Measurements from ENCODE around the gene GHRH. TPM values are rescaled to one million over a fixed set of nuclear protein-coding genes. Genes with fewer than 3 reads are reported as not detected.
A peak's percentile ranks its signal among the peaks of the same experiment; 100 is the strongest.

GHRH gene
- total RNA-seq, 2 experiments from 2014 or later = not detected

DNA sequence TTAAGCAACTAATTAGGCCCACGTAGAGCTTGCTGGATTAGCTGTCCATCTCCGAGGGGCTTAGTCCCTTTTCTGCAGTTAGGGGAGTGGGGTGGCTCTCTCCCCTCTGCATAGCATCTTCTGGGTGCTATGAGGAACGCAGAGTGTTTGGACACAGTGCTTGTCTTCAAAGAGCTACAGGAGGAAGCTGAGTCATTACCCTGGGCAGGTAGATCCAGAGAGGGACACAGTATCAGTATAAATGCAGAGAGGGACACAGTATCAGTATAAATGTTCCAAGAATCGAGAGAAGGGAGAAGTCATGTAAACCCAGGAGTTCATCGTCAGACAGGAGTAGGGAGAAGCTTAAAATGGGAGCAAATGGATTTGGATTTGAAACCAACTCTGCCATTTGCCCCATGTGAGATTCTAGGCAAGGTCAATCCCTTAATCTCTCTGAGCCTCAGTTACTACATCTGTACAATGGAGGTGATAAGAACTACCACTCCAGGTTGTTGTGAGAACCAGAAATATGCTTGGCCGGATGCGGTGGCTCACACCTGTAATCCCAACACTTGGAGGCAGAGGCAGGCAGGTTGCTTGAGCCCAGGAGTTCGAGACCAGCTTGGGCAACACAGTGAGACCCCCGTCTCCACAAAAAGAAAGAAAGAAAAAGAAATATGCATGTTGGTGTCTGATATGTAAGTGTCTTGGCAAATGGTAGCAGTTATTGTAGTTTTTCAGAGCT, 5.5 kb upstream of the GHRH start:
- ATAC-seq = no peak
- peaks cover 14% of the 10 kb centered on the region for H3K4me1 Mint-ChIP-seq
- H3K36me3 Mint-ChIP-seq = no peaks in the 10 kb centered on the region
- CTCF ChIA-PET = interaction anchor here (0.7 to 3.1 kb wide), 4 partner anchors 13 to 268 kb away, joined by 3 to 15 read pairs (median 3); no protein-coding TSS in a partner anchor
- H3K4me3 Mint-ChIP-seq = no peak overlapping the region
- H3K27me3 Mint-ChIP-seq = peaks cover 4% of the 10 kb centered on the region
- no peak for DNase-seq
- no peaks in the 10 kb centered on the region for H3K9me3 Mint-ChIP-seq (ENCODE audit: low read depth)
- H3K27ac Mint-ChIP-seq = no peak overlapping the region

DNA sequence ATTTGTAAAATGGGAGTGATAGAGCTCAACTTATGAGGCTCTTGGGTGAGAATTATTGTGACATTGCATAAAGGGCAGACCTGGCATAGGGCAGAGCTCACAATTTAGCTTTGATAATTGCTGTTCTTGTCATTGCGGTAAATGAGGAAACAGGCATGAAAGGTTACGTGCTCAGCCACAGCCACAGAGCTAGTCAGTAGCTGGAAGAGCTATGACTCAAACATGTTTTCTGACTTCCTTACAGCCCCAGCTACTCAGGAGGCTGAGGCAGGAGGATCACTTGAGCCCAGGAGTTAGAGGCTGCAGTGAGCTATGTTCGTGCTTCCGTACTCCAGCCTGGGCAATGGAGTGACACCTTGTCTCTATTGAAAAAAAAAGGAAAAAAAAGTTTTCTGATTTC, 3.5 kb upstream of the GHRH start:
- CTCF ChIA-PET = interaction anchor here (1.0 to 3.1 kb wide), 4 partner anchors 12 to 119 kb away, joined by 3 to 15 read pairs (median 4); no protein-coding TSS in a partner anchor
- peak overlapping the region; percentile 28 for H3K27ac Mint-ChIP-seq
- DNase-seq = peak; percentile 68
- H3K4me3 Mint-ChIP-seq = no peak overlapping the region
- peak; percentile 76 for ATAC-seq
- no peaks in the 10 kb centered on the region for H3K36me3 Mint-ChIP-seq
- H3K9me3 Mint-ChIP-seq (ENCODE audit: low read depth) = no peaks in the 10 kb centered on the region
- H3K4me1 Mint-ChIP-seq = peaks cover 14% of the 10 kb centered on the region
- H3K27me3 Mint-ChIP-seq = peaks cover 16% of the 10 kb centered on the region

DNA sequence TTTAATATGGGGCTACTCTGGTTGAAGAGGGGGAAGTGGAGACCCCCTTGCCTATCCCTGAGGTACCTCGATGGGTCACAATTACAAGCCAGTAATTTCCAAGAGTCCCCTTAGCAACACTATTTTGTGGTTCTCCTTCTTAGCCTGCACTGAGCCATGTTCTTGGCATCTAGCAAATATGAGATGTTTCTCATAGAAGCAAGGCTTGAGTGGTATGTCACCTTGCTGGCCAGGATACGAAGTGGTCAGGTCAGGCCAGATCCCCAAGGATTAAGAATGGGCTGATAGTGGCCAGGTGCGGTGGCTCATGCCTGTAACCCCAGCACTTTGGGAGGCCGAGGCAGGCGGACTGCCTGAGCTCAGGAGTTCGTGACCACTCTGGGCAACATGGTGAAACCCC, 2.1 kb upstream of the GHRH start:
- no peaks in the 10 kb centered on the region for H3K36me3 Mint-ChIP-seq
- no peak for ATAC-seq
- no peak overlapping the region for H3K27ac Mint-ChIP-seq
- peaks cover 25% of the 10 kb centered on the region for H3K27me3 Mint-ChIP-seq
- H3K9me3 Mint-ChIP-seq (ENCODE audit: low read depth) = no peaks in the 10 kb centered on the region
- no peak overlapping the region for H3K4me3 Mint-ChIP-seq
- no peak for DNase-seq
- H3K4me1 Mint-ChIP-seq = peaks cover 11% of the 10 kb centered on the region
- CTCF ChIA-PET = no interaction called here

DNA sequence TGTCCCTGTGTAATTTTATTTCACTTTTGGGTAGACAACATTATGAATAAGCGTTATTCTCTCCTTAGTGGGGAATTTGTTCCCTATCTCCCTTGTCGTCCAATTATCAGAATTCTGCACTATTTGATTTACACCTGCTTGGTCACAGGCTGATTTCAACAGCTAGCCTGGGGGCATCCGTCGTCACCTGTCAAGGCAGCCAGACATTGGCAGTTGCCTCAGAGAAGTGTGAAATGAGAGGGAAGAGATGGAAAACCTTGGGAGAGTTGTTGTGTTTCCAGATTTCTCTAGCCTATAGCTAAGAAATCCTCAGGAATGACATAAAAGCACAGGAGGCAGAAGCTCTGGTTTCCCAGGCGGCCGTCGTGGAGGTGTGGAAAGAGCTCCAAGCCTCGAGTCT, 891 bp upstream of the GHRH start:
- H3K9me3 Mint-ChIP-seq (ENCODE audit: low read depth) = no peaks in the 10 kb centered on the region
- CTCF ChIA-PET = no interaction called here
- H3K27ac Mint-ChIP-seq = no peak overlapping the region
- DNase-seq (no peak), ATAC-seq (no peak)
- H3K4me3 Mint-ChIP-seq = no peak overlapping the region
- H3K4me1 Mint-ChIP-seq = peaks cover 11% of the 10 kb centered on the region
- H3K27me3 Mint-ChIP-seq = peaks cover 25% of the 10 kb centered on the region
- no peaks in the 10 kb centered on the region for H3K36me3 Mint-ChIP-seq

- no peak for ATAC-seq
- no peak overlapping the region for H3K4me3 Mint-ChIP-seq
- no peaks in the 10 kb centered on the region for H3K36me3 Mint-ChIP-seq
- H3K27me3 Mint-ChIP-seq = peaks cover 25% of the 10 kb centered on the region
- H3K9me3 Mint-ChIP-seq (ENCODE audit: low read depth) = no peaks in the 10 kb centered on the region
- H3K4me1 Mint-ChIP-seq = peaks cover 5% of the 10 kb centered on the region
- no peak overlapping the region for H3K27ac Mint-ChIP-seq
- CTCF ChIA-PET = no interaction called here
- DNase-seq = no peak
Measured at GRCh38 chr20:37260923-37261322, 691 bp downstream of the GHRH start.

GRCh38 chr20:37259865-37260264, 1.7 kb downstream of the GHRH start:
- H3K27me3 Mint-ChIP-seq = peaks cover 25% of the 10 kb centered on the region
- no peak overlapping the region for H3K27ac Mint-ChIP-seq
- H3K4me1 Mint-ChIP-seq = peaks cover 2% of the 10 kb centered on the region
- no peaks in the 10 kb centered on the region for H3K36me3 Mint-ChIP-seq
- H3K4me3 Mint-ChIP-seq = no peak overlapping the region
- ATAC-seq (no peak), DNase-seq (no peak)
- no peaks in the 10 kb centered on the region for H3K9me3 Mint-ChIP-seq (ENCODE audit: low read depth)
- CTCF ChIA-PET = no interaction called here

GRCh38 chr20:37259031-37259430, 2.6 kb downstream of the GHRH start:
- Mint-ChIP-seq H3K4me3 (no peak overlapping the region), H3K36me3 (no peaks in the 10 kb centered on the region), H3K27me3 (peaks cover 31% of the 10 kb centered on the region), H3K4me1 (no peaks in the 10 kb centered on the region), H3K27ac (no peak overlapping the region), H3K9me3 (ENCODE audit: low read depth) (peaks cover 7% of the 10 kb centered on the region)
- CTCF ChIA-PET = no interaction called here
- ATAC-seq = no peak
- DNase-seq = no peak

DNA sequence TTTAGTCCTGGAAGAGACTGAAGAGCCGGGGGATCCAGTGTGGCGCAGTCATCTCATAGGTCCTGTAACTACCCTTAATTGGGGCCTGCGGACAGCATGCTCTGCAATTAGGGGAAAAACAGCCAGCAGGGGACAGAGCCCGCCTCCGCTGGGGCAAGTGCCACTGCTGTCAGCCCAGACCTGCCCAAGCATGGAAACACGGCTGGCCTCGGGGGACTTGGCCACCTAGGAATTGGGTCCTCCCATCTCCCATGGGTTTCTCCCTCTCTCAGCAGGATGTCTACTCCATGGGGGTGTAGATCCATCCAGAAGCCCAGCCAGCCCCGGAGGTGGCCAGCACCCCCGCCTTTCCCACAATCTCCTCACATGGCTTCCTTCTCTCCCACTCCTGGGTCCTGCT, 3.6 kb downstream of the GHRH start:
- H3K27ac Mint-ChIP-seq = no peak overlapping the region

GRCh38 chr20:37257530-37257929, 4.1 kb downstream of the GHRH start:
- Mint-ChIP-seq H3K9me3 (ENCODE audit: low read depth) (peaks cover 7% of the 10 kb centered on the region), H3K4me1 (no peaks in the 10 kb centered on the region), H3K27me3 (peaks cover 30% of the 10 kb centered on the region), H3K27ac (no peak overlapping the region), H3K36me3 (no peaks in the 10 kb centered on the region), H3K4me3 (no peak overlapping the region)
- CTCF ChIA-PET = no interaction called here
- ATAC-seq (no peak), DNase-seq (no peak)

More for the DNA sequence above, 3.6 kb downstream of the GHRH start:
- H3K4me3 Mint-ChIP-seq = no peak overlapping the region
- peaks cover 7% of the 10 kb centered on the region for H3K9me3 Mint-ChIP-seq (ENCODE audit: low read depth)
- DNase-seq = no peak
- no peaks in the 10 kb centered on the region for H3K4me1 Mint-ChIP-seq
- peaks cover 32% of the 10 kb centered on the region for H3K27me3 Mint-ChIP-seq
- CTCF ChIA-PET = no interaction called here
- no peaks in the 10 kb centered on the region for H3K36me3 Mint-ChIP-seq
- no peak for ATAC-seq

DNA sequence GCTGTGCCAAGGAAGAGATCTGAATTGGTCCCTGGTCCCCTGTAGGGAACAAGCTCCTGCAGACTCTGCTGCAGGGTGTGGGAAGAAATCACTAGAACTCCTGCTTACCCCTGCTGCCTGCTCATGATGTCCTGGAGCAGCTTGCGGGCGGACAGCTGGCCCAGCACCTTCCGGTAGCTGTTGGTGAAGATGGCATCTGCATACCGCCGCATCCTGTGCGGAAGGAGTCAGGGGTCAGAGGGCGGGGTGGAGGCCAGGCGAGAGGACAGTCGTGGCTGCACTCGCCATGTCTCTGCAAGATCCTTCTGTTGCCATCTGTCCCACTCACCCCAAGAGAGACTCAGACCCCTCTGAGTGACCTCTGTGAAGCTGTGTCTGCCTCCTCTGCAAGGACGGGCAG, 5.3 kb downstream of the GHRH start:
- H3K4me1 Mint-ChIP-seq = no peaks in the 10 kb centered on the region
- peaks cover 27% of the 10 kb centered on the region for H3K27me3 Mint-ChIP-seq
- CTCF ChIA-PET = no interaction called here
- H3K36me3 Mint-ChIP-seq = no peaks in the 10 kb centered on the region
- DNase-seq (no peak), ATAC-seq (no peak)
- no peak overlapping the region for H3K4me3 Mint-ChIP-seq
- no peak overlapping the region for H3K27ac Mint-ChIP-seq
- peaks cover 7% of the 10 kb centered on the region for H3K9me3 Mint-ChIP-seq (ENCODE audit: low read depth)

DNA sequence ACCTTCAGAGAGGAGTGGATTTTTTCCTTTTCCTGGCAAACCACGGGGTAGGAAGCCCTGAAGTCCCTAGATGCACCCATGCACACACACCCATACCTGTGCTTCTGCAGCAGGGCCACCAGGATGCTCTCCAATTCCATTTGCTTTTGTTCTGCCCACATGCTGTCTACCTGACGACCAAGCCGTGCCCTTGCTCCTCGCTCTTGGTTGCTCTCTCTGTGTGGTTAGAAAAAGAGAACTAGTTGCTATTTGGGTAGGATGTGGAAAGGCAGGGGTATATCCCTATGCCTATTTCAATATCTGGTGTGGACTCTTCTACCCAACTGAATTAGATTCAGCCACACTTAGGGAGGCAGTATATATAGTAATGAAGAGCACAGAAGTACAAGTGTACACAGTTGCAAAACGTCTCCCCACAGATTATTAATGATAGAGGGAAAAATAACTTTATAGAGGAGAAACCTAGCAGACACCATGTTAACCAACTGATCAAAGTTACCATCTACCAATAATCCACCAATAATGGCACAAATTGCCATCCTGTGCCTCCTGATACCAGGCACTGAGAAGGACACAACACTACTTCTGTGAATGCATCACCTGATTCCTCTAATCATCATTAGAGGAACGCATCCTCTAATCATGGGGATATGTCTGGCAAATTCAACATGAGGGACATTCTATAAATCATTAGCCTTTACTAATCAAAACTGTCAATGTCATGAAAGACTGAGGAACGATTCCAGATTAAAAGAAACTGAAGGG, 7.3 kb downstream of the GHRH start:
- no peak for ATAC-seq
- H3K4me3 Mint-ChIP-seq = no peak overlapping the region
- peaks cover 7% of the 10 kb centered on the region for H3K9me3 Mint-ChIP-seq (ENCODE audit: low read depth)

DNA sequence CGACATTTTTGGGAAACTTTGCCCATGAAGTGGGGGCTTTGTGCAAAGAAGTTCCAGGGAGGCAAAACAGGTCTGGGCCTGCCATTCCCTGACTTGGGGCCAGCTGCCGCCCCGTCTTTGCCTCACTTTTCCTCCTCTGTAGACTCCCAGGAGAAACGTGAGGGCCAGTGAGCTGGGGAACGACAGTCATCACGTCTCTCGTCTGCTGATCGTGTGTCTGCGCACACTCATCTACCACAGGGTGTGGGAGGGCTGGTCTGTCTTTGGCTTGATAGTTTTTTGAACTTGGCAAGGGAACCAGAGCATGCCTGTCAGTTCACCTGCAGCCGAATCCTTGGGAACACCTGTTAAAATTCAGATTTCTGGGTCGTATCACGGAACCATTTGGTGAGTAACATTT, 8.5 kb downstream of the GHRH start:
- Mint-ChIP-seq H3K4me1 (no peaks in the 10 kb centered on the region), H3K4me3 (no peak overlapping the region), H3K27me3 (peaks cover 7% of the 10 kb centered on the region), H3K9me3 (ENCODE audit: low read depth) (peaks cover 7% of the 10 kb centered on the region), H3K36me3 (no peaks in the 10 kb centered on the region), H3K27ac (no peak overlapping the region)
- no peak for ATAC-seq
- no peak for DNase-seq
- CTCF ChIA-PET = no interaction called here

More for the DNA sequence above, 7.3 kb downstream of the GHRH start:
- H3K36me3 Mint-ChIP-seq = no peaks in the 10 kb centered on the region
- DNase-seq = no peak
- CTCF ChIA-PET = no interaction called here
- H3K4me1 Mint-ChIP-seq = no peaks in the 10 kb centered on the region
- no peak overlapping the region for H3K27ac Mint-ChIP-seq
- peaks cover 10% of the 10 kb centered on the region for H3K27me3 Mint-ChIP-seq

- DNase-seq = no peak
- Mint-ChIP-seq H3K4me1 (no peaks in the 10 kb centered on the region), H3K9me3 (ENCODE audit: low read depth) (peaks cover 7% of the 10 kb centered on the region), H3K27ac (no peak overlapping the region), H3K27me3 (peaks cover 7% of the 10 kb centered on the region), H3K4me3 (no peak overlapping the region), H3K36me3 (no peaks in the 10 kb centered on the region)
- no peak for ATAC-seq
- CTCF ChIA-PET = no interaction called here
Measured at GRCh38 chr20:37251825-37252477, 9.7 kb downstream of the GHRH start.

DNA sequence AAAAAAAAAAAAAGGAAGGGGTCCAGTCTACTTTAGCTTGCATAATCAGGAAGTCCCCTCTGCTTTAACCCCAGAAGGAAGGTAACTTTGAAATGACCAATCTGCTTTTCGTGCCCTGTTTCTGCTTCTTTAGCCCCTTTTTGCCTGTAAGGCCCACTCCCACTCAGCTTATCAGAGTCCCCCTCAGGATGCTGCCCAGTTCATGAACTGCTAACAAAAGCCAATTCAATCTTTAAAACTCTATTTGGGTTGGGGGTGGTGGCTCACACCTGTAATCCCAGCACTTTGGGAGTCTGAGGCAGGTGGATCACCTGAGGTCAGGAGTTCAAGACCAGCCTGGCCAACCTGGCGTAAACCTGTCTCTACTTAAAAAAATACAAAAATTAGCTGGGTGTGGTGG, 12.3 kb downstream of the GHRH start:
- Mint-ChIP-seq H3K9me3 (ENCODE audit: low read depth) (peaks cover 2% of the 10 kb centered on the region), H3K36me3 (no peaks in the 10 kb centered on the region), H3K4me3 (no peak overlapping the region), H3K27me3 (peaks cover 4% of the 10 kb centered on the region), H3K4me1 (no peaks in the 10 kb centered on the region), H3K27ac (no peak overlapping the region)
- ATAC-seq = no peak
- CTCF ChIA-PET = interaction anchor here (1.6 kb wide), 1 partner anchor 54 kb away, joined by 4 read pairs; no protein-coding TSS in a partner anchor
- no peak for DNase-seq
